ENCODE results near the gene SF3A2. TPM values are rescaled to one million over a fixed set of nuclear protein-coding genes. Genes with fewer than 3 reads are reported as not detected.

Gene SF3A2
- total and polyA plus RNA-seq, 2 donors (not counting 3 experiments of a cell fraction or from before 2014, with no cell fraction given), result 21.5 to 164 TPM

- no peaks in the 10 kb centered on the region for H3K4me1 ChIP-seq (ENCODE audit: control insufficient read depth, extremely low read depth, insufficient read depth, low read length)
- TF ChIP-seq POLR2AphosphoS5 (IDR thresholded peaks at IDR 0.05; ENCODE audit: insufficient read depth, low read depth, low read length), result no peak
- H3K79me2 ChIP-seq (ENCODE audit: control insufficient read depth, insufficient read depth, low read length), result peaks cover 31% of the 10 kb centered on the region
- no peak overlapping the region for H3K4me2 ChIP-seq (ENCODE audit: insufficient read depth, low read length)
- intact Hi-C loops (cut with micrococcal nuclease) (no loop called here), dilution Hi-C loops (cut with MboI; ENCODE audit: extremely low pct_ligation_motif_present, low sequenced_read_pairs) (no loop called here)
- H3K9me1 ChIP-seq (replicated peaks; ENCODE audit: control insufficient read depth, extremely low read depth, insufficient read depth, low read length), result no peaks in the 10 kb centered on the region
- H3K36me3 ChIP-seq (ENCODE audit: control insufficient read depth in 2 of 2, extremely low read depth in 1 of 2, insufficient read depth in 2 of 2, low read length in 2 of 2), result peaks cover 7 to 48% of the 10 kb centered on the region in 2 experiments
- no peak overlapping the region for H3K27ac ChIP-seq (ENCODE audit: insufficient read depth, low read depth, low read length)
- H4K20me1 ChIP-seq (replicated peaks; ENCODE audit: control insufficient read depth, extremely low read depth, insufficient read depth, low read length), result no peaks in the 10 kb centered on the region
- H2AFZ ChIP-seq (ENCODE audit: low read depth, low read length), result no peak overlapping the region
- BruUV-seq (replicated peaks), result no TSS peak
- ChIA-PET CTCF (no interaction called here), POLR2A (no interaction called here)
- H3K9me3 ChIP-seq (replicated peaks; ENCODE audit: control insufficient read depth, insufficient read depth, low read length), result no peaks in the 10 kb centered on the region
- no peak overlapping the region for H3K9ac ChIP-seq (replicated peaks; ENCODE audit: extremely low read depth, insufficient read depth, low read length)
- DNase-seq (ENCODE audit: low read depth, low spot score) (no peak), FAIRE-seq (no peak)
- no peaks in the 10 kb centered on the region for H3K27me3 ChIP-seq (ENCODE audit: control insufficient read depth in 2 of 2, insufficient read depth in 2 of 2, low read length in 2 of 2)
- no peak overlapping the region for H3K4me3 ChIP-seq (replicated peaks in 1 of 3; ENCODE audit: insufficient read depth in 1 of 3, low read depth in 1 of 3, low read length in 3 of 3)
Measured at GRCh38 chr19:2195361-2195760, 41.3 kb upstream of the SF3A2 start.

- FAIRE-seq, result no peak
- CTCF ChIA-PET, result no interaction called here
- POLR2A ChIA-PET, result no interaction called here
- TF ChIP-seq GATA2 (IDR thresholded peaks at IDR 0.05; ENCODE audit: insufficient read depth, insufficient read length, low read depth, low read length) (no peak), JUN (IDR thresholded peaks at IDR 0.05; ENCODE audit: borderline replicate concordance, insufficient read depth, insufficient read length, low read depth) (no peak), POLR2A (IDR thresholded peaks at IDR 0.05; ENCODE audit: low read depth, low read length) (no peak), MAX (IDR thresholded peaks at IDR 0.05; ENCODE audit: insufficient read depth, insufficient read length) (no peak), CTCF (IDR thresholded peaks at IDR 0.05; ENCODE audit: extremely low read depth in 1 of 2, insufficient read depth in 1 of 2, low read depth in 1 of 2, low read length in 2 of 2) (no peak), FOS (IDR thresholded peaks at IDR 0.05; ENCODE audit: borderline replicate concordance, insufficient read depth, low read length) (no peak), MYC (IDR thresholded peaks at IDR 0.05; ENCODE audit: low read depth, low read length) (no peak), POLR2AphosphoS5 (IDR thresholded peaks at IDR 0.05; ENCODE audit: insufficient read depth, low read depth, low read length) (no peak), EZH2 (IDR thresholded peaks at IDR 0.05; ENCODE audit: borderline replicate concordance, low read depth, low read length, severe bottlenecking) (no peak)
- H3K36me3 ChIP-seq (ENCODE audit: control insufficient read depth in 2 of 2, extremely low read depth in 1 of 2, insufficient read depth in 2 of 2, low read length in 2 of 2), result peaks cover 7 to 44% of the 10 kb centered on the region in 2 experiments
- H3K4me2 ChIP-seq (ENCODE audit: insufficient read depth, low read length), result no peak overlapping the region
- no peak overlapping the region for H3K27ac ChIP-seq (ENCODE audit: insufficient read depth, low read depth, low read length)
- intact Hi-C loops (cut with micrococcal nuclease) (no loop called here), dilution Hi-C loops (cut with MboI; ENCODE audit: extremely low pct_ligation_motif_present, low sequenced_read_pairs) (no loop called here)
- H3K9me3 ChIP-seq (replicated peaks; ENCODE audit: control insufficient read depth, insufficient read depth, low read length), result no peaks in the 10 kb centered on the region
- H2AFZ ChIP-seq (ENCODE audit: low read depth, low read length), result no peak overlapping the region
- H4K20me1 ChIP-seq (replicated peaks; ENCODE audit: control insufficient read depth, extremely low read depth, insufficient read depth, low read length), result no peaks in the 10 kb centered on the region
- no peaks in the 10 kb centered on the region for H3K4me1 ChIP-seq (ENCODE audit: control insufficient read depth, extremely low read depth, insufficient read depth, low read length)
- H3K9ac ChIP-seq (replicated peaks; ENCODE audit: extremely low read depth, insufficient read depth, low read length), result no peak overlapping the region
- no peak for DNase-seq (ENCODE audit: low read depth, low spot score)
- no peak overlapping the region for H3K4me3 ChIP-seq (replicated peaks in 1 of 3; ENCODE audit: insufficient read depth in 1 of 3, low read depth in 1 of 3, low read length in 3 of 3)
- H3K9me1 ChIP-seq (replicated peaks; ENCODE audit: control insufficient read depth, extremely low read depth, insufficient read depth, low read length), result no peaks in the 10 kb centered on the region
- H3K79me2 ChIP-seq (ENCODE audit: control insufficient read depth, insufficient read depth, low read length), result peaks cover 34% of the 10 kb centered on the region
- no TSS peak for BruUV-seq (replicated peaks)
- H3K27me3 ChIP-seq (ENCODE audit: control insufficient read depth in 2 of 2, insufficient read depth in 2 of 2, low read length in 2 of 2), result no peaks in the 10 kb centered on the region
Measured at GRCh38 chr19:2195914-2196313, 40.7 kb upstream of the SF3A2 start.

Measured in endothelial cell of umbilical vein (primary cell).